Spinal cord (tissue), 10 donors: Measurements from ENCODE around the gene SOX9. TPM values are rescaled to one million over a fixed set of nuclear protein-coding genes. Genes with fewer than 3 reads are reported as not detected.

ENCODE experiments used
- DNase-seq, 6 donors: peaks; one replicate each; pipeline versions ENCODE4 v3.0.0 to v3.0.0-alpha.2; 2013 to 2015; ENCODE audit warnings: low spot score in 6 of 6, low read depth in 4 of 6
- H3K27ac ChIP-seq: one replicate; pipeline ENCODE4 v1.5.1; 2013; ENCODE audit warnings: low read depth, low read length, control low read depth
- H3K27me3 ChIP-seq: one replicate; pipeline ENCODE4 v1.6.1; 2013; ENCODE audit warnings: low read length; ENCODE audit not compliant: control insufficient read depth, insufficient read depth
- H3K36me3 ChIP-seq: one replicate; pipeline ENCODE4 v1.6.1; 2013; ENCODE audit warnings: low read length; ENCODE audit not compliant: control insufficient read depth, insufficient read depth
- H3K4me1 ChIP-seq: one replicate; pipeline ENCODE4 v1.6.1; 2013; ENCODE audit warnings: low read length; ENCODE audit not compliant: control insufficient read depth, insufficient read depth
- H3K4me3 ChIP-seq: one replicate; pipeline ENCODE4 v1.5.1; 2013; ENCODE audit warnings: low read depth, low read length, control low read depth
- H3K9me3 ChIP-seq: one replicate; pipeline ENCODE4 v1.6.1; 2013; ENCODE audit warnings: low read length; ENCODE audit not compliant: control insufficient read depth, insufficient read depth
- WGBS: methylation state at CpG from one replicate; pipeline ENCODE4 v1.1.5; 2013; ENCODE audit warnings: missing lambda C conversion rate; ENCODE audit not compliant: insufficient coverage; 5-methylcytosine and 5-hydroxymethylcytosine counted together
- polyA plus RNA-seq, 2 donors: library from polyadenylated mRNA; unstranded; fragments of 120-200 nt; gene quantifications; one replicate each; pipeline ENCODE4 v1.2.1, GENCODE V29; 2013; ENCODE audit not compliant: insufficient read length in 2 of 2
- total RNA-seq, 2 donors: library from RNA; depleted of rRNA in 1 of 2; stranded (reverse); fragments of 120-200 nt in 1 of 2; fragments of >200 nt in 1 of 2; gene quantifications; one replicate each; pipeline versions ENCODE4 v1.2.3 to v1.2.4, GENCODE V29; 2013 to 2014
- donor health status: healthy.

The SOX9 gene
- total and polyA plus RNA-seq, 4 donors, result 19.7 to 101 (median 48.2) TPM

GRCh38 chr17:72117535-72118334 is 3.1 kb upstream of the SOX9 start:
- peaks cover 59% of the 10 kb centered on the region for H3K4me1 ChIP-seq
- H3K27me3 ChIP-seq, result peaks cover 69% of the 10 kb centered on the region
- peak overlapping the region; percentile 81 for H3K27ac ChIP-seq
- H3K9me3 ChIP-seq, result no peaks in the 10 kb centered on the region
- under 1% methylated on average over 42 of the region's 51 CpGs for WGBS
- H3K36me3 ChIP-seq, result peaks cover 6% of the 10 kb centered on the region
- H3K4me3 ChIP-seq, result peak overlapping the region; percentile 49
- DNase-seq, result peak in 3 of 6 donors; percentile 49 to 77 (median 70)

- peak; percentile 82 to 97 (median 85) for DNase-seq
- Histone ChIP-seq H3K27ac (peak overlapping the region; percentile 88), H3K9me3 (no peaks in the 10 kb centered on the region), H3K36me3 (peaks cover 14% of the 10 kb centered on the region), H3K27me3 (peaks cover 77% of the 10 kb centered on the region), H3K4me1 (peaks cover 67% of the 10 kb centered on the region), H3K4me3 (peak overlapping the region; percentile 49)
- WGBS, result 1% methylated on average over 17 of the region's 24 CpGs
These were observed 2.3 kb upstream of the SOX9 start for GRCh38 chr17:72118335-72119076.

- peak overlapping the region; percentile 88 for H3K27ac ChIP-seq
- 14% methylated on average over 9 of the region's 22 CpGs for WGBS
- H3K27me3 ChIP-seq, result peaks cover 76% of the 10 kb centered on the region
- H3K36me3 ChIP-seq, result peaks cover 22% of the 10 kb centered on the region
- H3K9me3 ChIP-seq, result no peaks in the 10 kb centered on the region
- DNase-seq, result peak in 2 of 6 donors; percentile 52 to 55
- peaks cover 72% of the 10 kb centered on the region for H3K4me1 ChIP-seq
- H3K4me3 ChIP-seq, result peak overlapping the region; percentile 65
These were observed 1.5 kb upstream of the SOX9 start for GRCh38 chr17:72119077-72119872.

GRCh38 chr17:72119873-72120641 is 763 bp upstream of the SOX9 start:
- Histone ChIP-seq H3K36me3 (peaks cover 22% of the 10 kb centered on the region), H3K27ac (peak overlapping the region; percentile 88), H3K4me3 (peak overlapping the region; percentile 65), H3K27me3 (peaks cover 76% of the 10 kb centered on the region), H3K4me1 (peaks cover 72% of the 10 kb centered on the region), H3K9me3 (no peaks in the 10 kb centered on the region)
- DNase-seq, result peak in 3 of 6 donors; percentile 51 to 77 (median 66)
- 1% methylated on average over 53 of the region's 54 CpGs for WGBS

GRCh38 chr17:72121164-72122009 is 567 bp downstream of the SOX9 start:
- peaks cover 64% of the 10 kb centered on the region for H3K4me1 ChIP-seq
- H3K36me3 ChIP-seq, result peaks cover 22% of the 10 kb centered on the region
- H3K9me3 ChIP-seq, result no peaks in the 10 kb centered on the region
- WGBS, result 0% methylated on average over 88 of the region's 88 CpGs
- H3K4me3 ChIP-seq, result peak overlapping the region; percentile 65
- peaks cover 62% of the 10 kb centered on the region for H3K27me3 ChIP-seq
- DNase-seq, result peak in 3 of 6 donors; percentile 17 to 69 (median 61)
- H3K27ac ChIP-seq, result peak overlapping the region; percentile 90

GRCh38 chr17:72122010-72122764 is 1.4 kb downstream of the SOX9 start:
- Histone ChIP-seq H3K4me3 (peak overlapping the region; percentile 65), H3K36me3 (peaks cover 22% of the 10 kb centered on the region), H3K27ac (peak overlapping the region; percentile 90), H3K27me3 (peaks cover 54% of the 10 kb centered on the region), H3K4me1 (peaks cover 56% of the 10 kb centered on the region), H3K9me3 (no peaks in the 10 kb centered on the region)
- WGBS, result 0% methylated on average over 19 of the region's 36 CpGs
- DNase-seq, result peak in 3 of 6 donors; percentile 15 to 77 (median 44)

GRCh38 chr17:72122765-72123529 is 2.1 kb downstream of the SOX9 start:
- DNase-seq, result peak in 3 of 6 donors; percentile 21 to 87 (median 56)
- Histone ChIP-seq H3K4me1 (peaks cover 48% of the 10 kb centered on the region), H3K9me3 (no peaks in the 10 kb centered on the region), H3K4me3 (peak overlapping the region; percentile 65), H3K27me3 (peaks cover 47% of the 10 kb centered on the region), H3K36me3 (peaks cover 22% of the 10 kb centered on the region), H3K27ac (peak overlapping the region; percentile 83)
- under 1% methylated on average over 45 of the region's 48 CpGs for WGBS
